ENCODE data around the gene SH3YL1. TPM values are rescaled to one million over a fixed set of nuclear protein-coding genes. Genes with fewer than 3 reads are reported as not detected.

SH3YL1 gene
- total and polyA plus RNA-seq, 2 donors from 2014 or later = 57.3 to 111 TPM

- Histone ChIP-seq H3K9ac (ENCODE audit: low read length in 3 of 3) (no peak overlapping the region), H3K27ac (ENCODE audit: low read depth in 2 of 2, low read length in 2 of 2) (no peak overlapping the region), H3K27me3 (ENCODE audit: control insufficient read depth, insufficient read depth, low read length) (no peaks in the 10 kb centered on the region), H3K36me3 (ENCODE audit: control insufficient read depth in 2 of 3, insufficient read depth in 3 of 3, low read length in 3 of 3) (peaks cover 0 to 28% (median 5%) of the 10 kb centered on the region in 3 donors), H3K4me1 (ENCODE audit: control insufficient read depth in 2 of 3, insufficient read depth in 2 of 3, low read depth in 1 of 3, low read length in 3 of 3) (peaks cover 0 to 3% (median 2%) of the 10 kb centered on the region in 3 donors), H3K9me3 (ENCODE audit: control insufficient read depth in 2 of 3, insufficient read depth in 1 of 3, low read length in 3 of 3) (no peaks in the 10 kb centered on the region), H3K4me3 (ENCODE audit: low read length in 3 of 3) (no peak overlapping the region)
- FAIRE-seq (no peak), DNase-seq (no peak)
- intact Hi-C loops (cut with DNase I) = no loop called here
- TF ChIP-seq CTCF (IDR thresholded peaks at IDR 0.05; ENCODE audit: borderline replicate concordance, extremely low read depth, insufficient read depth) = no peak
Measured at GRCh38 chr2:253202-253638, 10.6 kb downstream of the SH3YL1 start.

GRCh38 chr2:252001-252602, 11.7 kb downstream of the SH3YL1 start:
- Histone ChIP-seq H3K9ac (ENCODE audit: low read length in 3 of 3) (no peak overlapping the region), H3K4me1 (ENCODE audit: control insufficient read depth in 2 of 3, insufficient read depth in 2 of 3, low read depth in 1 of 3, low read length in 3 of 3) (peaks cover 0 to 3% (median 0%) of the 10 kb centered on the region in 3 donors), H3K36me3 (ENCODE audit: control insufficient read depth in 2 of 3, insufficient read depth in 3 of 3, low read length in 3 of 3) (peaks cover 0 to 33% (median 8%) of the 10 kb centered on the region in 3 donors), H3K27me3 (ENCODE audit: control insufficient read depth, insufficient read depth, low read length) (no peaks in the 10 kb centered on the region), H3K4me3 (ENCODE audit: low read length in 3 of 3) (no peak overlapping the region), H3K27ac (ENCODE audit: low read depth in 2 of 2, low read length in 2 of 2) (no peak overlapping the region), H3K9me3 (ENCODE audit: control insufficient read depth in 2 of 3, insufficient read depth in 1 of 3, low read length in 3 of 3) (no peaks in the 10 kb centered on the region)
- DNase-seq = no peak
- no peak for TF ChIP-seq CTCF (IDR thresholded peaks at IDR 0.05; ENCODE audit: borderline replicate concordance, extremely low read depth, insufficient read depth)
- intact Hi-C loops (cut with DNase I) = no loop called here
- no peak for FAIRE-seq

- TF ChIP-seq CTCF (IDR thresholded peaks at IDR 0.05; ENCODE audit: borderline replicate concordance, extremely low read depth, insufficient read depth) = no peak
- no peaks in the 10 kb centered on the region for H3K27me3 ChIP-seq (ENCODE audit: control insufficient read depth, insufficient read depth, low read length)
- FAIRE-seq (no peak), DNase-seq (no peak)
- H3K4me1 ChIP-seq (ENCODE audit: control insufficient read depth in 2 of 3, insufficient read depth in 2 of 3, low read depth in 1 of 3, low read length in 3 of 3) = peaks cover 0 to 3% (median 0%) of the 10 kb centered on the region in 3 donors
- H3K9ac ChIP-seq (ENCODE audit: low read length in 3 of 3) = no peak overlapping the region
- H3K27ac ChIP-seq (ENCODE audit: low read depth in 2 of 2, low read length in 2 of 2) = no peak overlapping the region
- intact Hi-C loops (cut with DNase I) = no loop called here
- H3K9me3 ChIP-seq (ENCODE audit: control insufficient read depth in 2 of 3, insufficient read depth in 1 of 3, low read length in 3 of 3) = no peaks in the 10 kb centered on the region
- no peak overlapping the region for H3K4me3 ChIP-seq (ENCODE audit: low read length in 3 of 3)
- H3K36me3 ChIP-seq (ENCODE audit: control insufficient read depth in 2 of 3, insufficient read depth in 3 of 3, low read length in 3 of 3) = peaks cover 4 to 38% (median 18%) of the 10 kb centered on the region in 3 donors
Measured at GRCh38 chr2:249538-250042, 14.2 kb downstream of the SH3YL1 start.

Data from kidney (tissue), 14 donors.